Measurements from ENCODE around the gene KIF7. TPM values are rescaled to one million over a fixed set of nuclear protein-coding genes. Genes with fewer than 3 reads are reported as not detected.

KIF7 gene
- polyA plus RNA-seq, 3 donors, result not detected

- Histone ChIP-seq H3K27ac (ENCODE audit: low read depth in 1 of 2, low read length in 2 of 2) (no peak overlapping the region), H3K9ac (ENCODE audit: insufficient read depth, low read length, poor library complexity, severe bottlenecking) (no peak overlapping the region), H3K36me3 (replicated peaks in 1 of 2; ENCODE audit: control insufficient read depth in 1 of 2, insufficient read depth in 2 of 2, low read length in 2 of 2) (no peaks in the 10 kb centered on the region), H3K27me3 (ENCODE audit: control insufficient read depth in 2 of 2, insufficient read depth in 2 of 2, low read length in 2 of 2) (peaks cover 5 to 19% of the 10 kb centered on the region in 2 donors), H3K4me2 (replicated peaks; ENCODE audit: extremely low read depth, low read length, poor library complexity, severe bottlenecking) (no peak overlapping the region), H2AFZ (ENCODE audit: insufficient read depth, low read depth, low read length, poor library complexity, severe bottlenecking) (no peak overlapping the region), H3K79me2 (ENCODE audit: insufficient read depth, low read length) (no peaks in the 10 kb centered on the region), H3K9me3 (replicated peaks in 1 of 2; ENCODE audit: control insufficient read depth in 1 of 2, insufficient read depth in 1 of 2, low read length in 2 of 2) (no peaks in the 10 kb centered on the region), H4K20me1 (ENCODE audit: insufficient read depth, low read length) (no peaks in the 10 kb centered on the region), H3K4me1 (ENCODE audit: control insufficient read depth in 1 of 2, insufficient read depth in 2 of 2, low read length in 2 of 2) (peaks cover 6% of the 10 kb centered on the region in 2 donors), H3K4me3 (replicated peaks in 1 of 3; ENCODE audit: low read depth in 2 of 3, low read length in 3 of 3) (no peak overlapping the region)
- intact Hi-C loops (cut with micrococcal nuclease), result no loop called here
- TF ChIP-seq CTCF (IDR thresholded peaks at IDR 0.05), result no peak
- peaks cover 12 to 25% (median 25%) of the 10 kb centered on the region in 3 donors for H3K27me3 Mint-ChIP-seq (ENCODE audit: low read depth in 3 of 3)
- peaks cover 0 to 3% (median 0%) of the 10 kb centered on the region in 7 donors for H3K9me3 Mint-ChIP-seq
- H3K4me3 Mint-ChIP-seq, result no peak overlapping the region
- DNase-seq, result no peak
- H3K4me1 Mint-ChIP-seq, result peaks cover 13% of the 10 kb centered on the region
- H3K27ac Mint-ChIP-seq, result peak overlapping the region in 1 of 7 donors; percentile 68
- peaks cover 0 to 3% of the 10 kb centered on the region in 2 donors for H3K36me3 Mint-ChIP-seq
- WGBS (ENCODE audit: insufficient coverage), result 41% methylated on average over 9 of the region's 11 CpGs
Observed at GRCh38 chr15:89662893-89663626, 7.8 kb upstream of the KIF7 start.

GRCh38 chr15:89660556-89660955 lies 5.3 kb upstream of the KIF7 start:
- peaks cover 15 to 37% (median 33%) of the 10 kb centered on the region in 3 donors for H3K27me3 Mint-ChIP-seq (ENCODE audit: low read depth in 3 of 3)
- no peaks in the 10 kb centered on the region for H3K36me3 ChIP-seq (replicated peaks in 1 of 2; ENCODE audit: control insufficient read depth in 1 of 2, insufficient read depth in 2 of 2, low read length in 2 of 2)
- H3K4me1 Mint-ChIP-seq, result peaks cover 16% of the 10 kb centered on the region
- no peak for DNase-seq
- no peak overlapping the region for H3K4me3 ChIP-seq (replicated peaks in 1 of 3; ENCODE audit: low read depth in 2 of 3, low read length in 3 of 3)
- no peak overlapping the region for H3K27ac ChIP-seq (ENCODE audit: low read depth in 1 of 2, low read length in 2 of 2)
- no peak overlapping the region for H3K27ac Mint-ChIP-seq
- no peaks in the 10 kb centered on the region for H4K20me1 ChIP-seq (ENCODE audit: insufficient read depth, low read length)
- no peaks in the 10 kb centered on the region for H3K79me2 ChIP-seq (ENCODE audit: insufficient read depth, low read length)
- TF ChIP-seq CTCF (IDR thresholded peaks at IDR 0.05), result no peak
- no peak overlapping the region for H2AFZ ChIP-seq (ENCODE audit: insufficient read depth, low read depth, low read length, poor library complexity, severe bottlenecking)
- no peak overlapping the region for H3K4me3 Mint-ChIP-seq
- peaks cover 2 to 9% of the 10 kb centered on the region in 2 donors for H3K4me1 ChIP-seq (ENCODE audit: control insufficient read depth in 1 of 2, insufficient read depth in 2 of 2, low read length in 2 of 2)
- peaks cover 6 to 10% of the 10 kb centered on the region in 2 donors for H3K36me3 Mint-ChIP-seq
- peaks cover 19 to 28% of the 10 kb centered on the region in 2 donors for H3K27me3 ChIP-seq (ENCODE audit: control insufficient read depth in 2 of 2, insufficient read depth in 2 of 2, low read length in 2 of 2)
- intact Hi-C loops (cut with micrococcal nuclease), result no loop called here
- no CpG with 5 or more reads among the region's 2 CpGs for WGBS (ENCODE audit: insufficient coverage)
- H3K9me3 ChIP-seq (replicated peaks in 1 of 2; ENCODE audit: control insufficient read depth in 1 of 2, insufficient read depth in 1 of 2, low read length in 2 of 2), result no peaks in the 10 kb centered on the region
- no peak overlapping the region for H3K9ac ChIP-seq (ENCODE audit: insufficient read depth, low read length, poor library complexity, severe bottlenecking)
- H3K4me2 ChIP-seq (replicated peaks; ENCODE audit: extremely low read depth, low read length, poor library complexity, severe bottlenecking), result no peak overlapping the region
- H3K9me3 Mint-ChIP-seq, result peaks cover 0 to 3% (median 2%) of the 10 kb centered on the region in 7 donors
